ENCODE measurements around the gene TMEM270.
"Not testable (repeated sequence)": the region's sequence is repeated elsewhere in the genome, so short reads cannot be mapped to it uniquely, and the experiment has no call there.

The TMEM270 gene

DNA sequence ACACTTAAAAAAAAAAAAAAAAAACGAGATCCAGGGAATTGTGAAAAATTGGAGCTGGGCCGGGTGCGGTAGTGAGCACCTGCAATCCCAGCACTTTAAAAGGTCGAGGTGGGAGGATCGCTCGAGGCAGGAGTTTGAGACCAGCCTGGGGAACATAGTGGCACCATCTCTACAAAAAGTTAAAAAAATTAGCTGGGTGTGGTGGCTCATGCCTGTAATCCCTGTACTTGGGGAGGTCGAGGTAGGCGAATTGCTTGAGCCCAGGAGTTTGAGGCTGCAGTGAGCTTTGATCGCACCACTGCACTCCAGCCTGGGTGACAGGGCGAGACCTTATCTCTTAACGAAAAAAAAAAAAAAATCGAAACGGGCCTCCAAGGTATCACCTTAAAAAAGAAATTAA lies 28.2 kb upstream of the TMEM270 start:
- no peak for DNase-seq (ENCODE audit: low read depth)

DNA sequence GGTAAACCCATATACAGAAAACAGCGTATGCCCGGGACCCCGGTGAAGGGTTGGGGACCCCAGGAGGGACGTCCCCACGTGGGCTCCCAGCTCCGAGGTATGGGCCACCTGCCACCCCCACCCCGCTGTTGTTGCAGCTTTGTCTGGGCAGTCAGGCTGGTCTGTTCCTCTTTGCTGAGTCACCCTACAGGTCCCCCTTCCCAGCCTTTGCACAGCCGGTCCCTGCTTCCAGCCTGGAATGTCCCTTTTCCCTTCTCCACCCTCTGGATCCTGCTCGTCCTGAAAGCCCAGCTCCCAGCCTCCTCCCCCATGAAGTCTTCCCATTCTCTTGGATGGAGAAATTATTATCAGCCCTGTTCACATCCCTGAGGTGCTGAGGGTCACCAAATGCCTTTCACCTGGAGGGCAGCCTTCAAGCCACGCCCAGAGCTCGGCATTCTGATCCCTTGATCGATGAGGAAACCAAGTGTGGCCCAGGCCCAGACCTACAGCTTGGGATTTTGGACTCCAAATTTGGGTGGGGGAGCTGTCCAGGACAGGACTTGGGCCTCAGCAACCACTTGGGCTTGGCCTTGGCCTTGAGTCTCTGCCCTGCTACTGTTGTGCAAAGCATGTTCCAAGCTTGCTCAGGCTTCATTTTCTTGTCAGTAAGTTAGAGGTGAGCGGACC lies 27.6 kb upstream of the TMEM270 start:
- no peak for DNase-seq (ENCODE audit: low read depth)

DNA sequence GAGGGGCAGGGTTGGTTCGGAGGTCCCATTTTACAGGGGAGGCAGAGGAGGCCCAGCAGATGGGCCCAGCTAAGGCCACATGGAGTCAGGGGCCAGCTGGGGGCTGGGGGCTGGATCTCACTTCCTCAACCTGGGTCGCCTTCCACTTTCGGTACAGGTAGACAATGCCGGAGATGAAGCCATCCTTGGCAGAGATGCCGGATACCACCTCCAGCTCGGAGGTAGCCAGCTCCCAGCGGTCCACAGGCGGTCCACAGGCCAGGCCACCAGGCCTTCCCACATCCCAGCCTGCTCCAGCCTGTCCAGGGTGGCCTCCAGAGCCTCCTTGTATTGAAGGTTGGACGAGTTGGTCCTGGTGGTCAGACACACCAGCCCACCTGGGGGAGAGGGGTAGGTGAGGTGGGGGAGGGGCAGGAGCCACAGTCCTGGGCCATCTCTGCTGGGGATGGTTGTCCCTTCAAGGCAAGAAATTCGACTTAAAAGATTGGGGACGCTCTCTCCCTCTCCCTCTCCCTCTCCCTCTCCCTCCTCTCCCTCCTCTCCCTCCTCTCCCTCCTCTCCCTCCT lies 26.2 kb upstream of the TMEM270 start:
- no peak for DNase-seq (ENCODE audit: low read depth)

GRCh38 chr7:73837167-73837566 lies 23.8 kb upstream of the TMEM270 start:
- not testable (repeated sequence) for DNase-seq (ENCODE audit: low read depth)

DNA sequence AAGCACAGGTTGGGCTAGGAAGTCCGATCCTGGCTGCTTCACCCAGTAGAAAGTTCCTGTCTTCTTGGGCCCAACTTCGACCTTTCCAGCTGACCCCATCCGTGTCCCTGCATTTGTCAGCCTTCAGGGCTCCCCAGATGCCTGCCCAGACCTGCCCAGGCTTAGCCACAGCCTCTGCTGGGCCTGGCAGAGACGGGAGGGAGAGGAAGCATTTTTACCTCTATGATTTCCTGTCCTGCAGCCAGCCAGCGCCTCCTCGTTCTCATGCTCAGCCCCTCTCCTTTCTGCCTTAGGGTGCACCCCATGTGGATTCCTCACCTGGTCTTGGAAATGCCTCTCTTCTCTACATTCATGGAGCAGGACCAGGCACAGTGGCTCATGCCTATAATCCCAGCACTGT lies 22.3 kb upstream of the TMEM270 start:
- no peak for DNase-seq (ENCODE audit: low read depth)

DNA sequence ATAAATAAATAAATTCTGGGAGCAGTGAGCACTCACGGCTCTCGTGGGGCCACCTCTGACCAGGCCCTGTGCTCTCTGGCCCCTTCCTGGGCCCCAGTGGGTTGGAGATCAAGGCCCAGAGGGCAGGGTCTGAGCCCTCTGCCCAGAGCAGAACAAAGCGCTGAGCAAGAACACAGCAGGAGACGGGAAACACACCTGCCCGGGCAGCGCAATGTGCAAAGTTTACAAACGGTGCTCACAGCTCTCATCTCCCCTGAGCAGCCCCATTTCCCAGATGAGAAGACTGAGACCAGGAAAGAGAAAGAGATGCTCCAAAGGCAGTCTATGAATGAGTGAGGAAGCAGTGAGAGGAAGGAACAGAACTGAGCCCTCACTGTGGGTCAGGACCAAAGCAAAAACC lies 21.7 kb upstream of the TMEM270 start:
- no peak for DNase-seq (ENCODE audit: low read depth)

- no peak for DNase-seq (ENCODE audit: low read depth)
These were observed 20.9 kb upstream of the TMEM270 start for GRCh38 chr7:73839743-73840714.

- DNase-seq (ENCODE audit: low read depth): no peak
These were observed 20.1 kb upstream of the TMEM270 start for GRCh38 chr7:73840715-73841379.

GRCh38 chr7:73841689-73842066 lies 19.3 kb upstream of the TMEM270 start:
- no peak for DNase-seq (ENCODE audit: low read depth)

DNA sequence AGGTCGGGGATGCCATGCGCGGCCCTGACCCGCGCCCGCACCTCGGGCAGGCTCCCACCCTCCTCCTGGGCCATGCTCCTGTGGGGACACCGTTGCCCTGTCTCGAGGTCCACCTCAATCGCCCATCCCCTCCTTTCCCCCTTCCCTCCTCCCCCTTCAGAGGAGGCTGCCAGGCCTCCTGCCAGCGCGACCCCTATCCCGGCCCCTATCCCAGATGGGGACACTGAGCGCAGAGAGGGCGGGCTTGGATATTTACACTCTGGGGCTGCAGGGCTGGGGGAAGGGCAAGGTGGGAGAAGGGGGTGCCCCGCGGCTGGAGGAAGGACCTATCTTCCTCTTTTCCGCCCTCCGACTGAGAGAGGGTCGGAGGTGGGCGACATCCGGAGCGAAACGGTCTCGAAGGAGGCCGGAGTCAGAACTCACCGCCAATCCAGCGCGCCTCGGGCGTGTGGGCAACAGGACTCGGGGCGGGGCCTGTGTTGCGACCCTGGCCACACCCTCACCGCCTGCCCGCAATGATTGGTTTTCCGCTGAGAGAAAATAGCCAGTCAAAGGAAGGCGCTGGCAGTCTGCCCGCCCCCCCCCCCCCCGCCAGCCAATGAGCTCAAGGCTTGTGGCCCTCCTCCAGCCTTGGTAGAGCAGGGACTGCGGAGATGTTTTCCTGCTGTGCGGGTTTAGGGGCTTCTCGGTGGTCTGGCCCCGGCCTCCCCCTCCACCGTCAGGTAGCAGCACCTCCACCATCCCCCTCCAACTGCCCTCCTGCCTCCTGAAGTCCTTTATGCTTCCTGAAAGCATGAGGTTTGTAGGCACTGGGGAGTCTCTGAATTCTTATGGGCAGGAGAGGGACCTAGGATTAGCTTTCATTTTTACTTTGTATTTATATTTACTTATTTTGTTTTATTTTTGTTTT lies 18.6 kb upstream of the TMEM270 start, which contains the start of gene METTL27:
TSS of gene METTL27 (minus strand) at position 450 of the 910 bp plus-strand sequence. CDS start at position 74, 376 bp downstream.
- peak; percentile 79 for DNase-seq (ENCODE audit: low read depth)

DNA sequence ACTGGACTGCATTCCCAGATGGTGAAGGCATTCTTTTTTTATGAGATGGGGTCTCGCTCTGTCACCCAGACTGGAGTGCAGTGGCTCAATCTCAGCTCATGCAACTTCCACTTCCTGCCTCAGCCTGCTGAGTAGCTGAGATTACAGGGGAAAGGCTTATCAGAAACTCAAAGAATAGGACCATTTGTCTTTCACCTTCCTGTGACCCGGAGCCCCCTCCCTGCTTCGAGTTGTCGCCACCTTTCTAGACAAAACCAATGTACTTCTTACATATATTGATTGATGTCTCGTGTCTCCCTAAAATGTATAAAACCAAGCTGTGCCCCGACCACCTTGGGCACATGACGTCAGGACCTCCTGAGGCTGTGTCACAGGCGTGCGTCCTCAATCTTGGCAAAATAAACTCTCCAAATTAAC lies 16.8 kb upstream of the TMEM270 start:
- DNase-seq (ENCODE audit: low read depth): no peak

DNA sequence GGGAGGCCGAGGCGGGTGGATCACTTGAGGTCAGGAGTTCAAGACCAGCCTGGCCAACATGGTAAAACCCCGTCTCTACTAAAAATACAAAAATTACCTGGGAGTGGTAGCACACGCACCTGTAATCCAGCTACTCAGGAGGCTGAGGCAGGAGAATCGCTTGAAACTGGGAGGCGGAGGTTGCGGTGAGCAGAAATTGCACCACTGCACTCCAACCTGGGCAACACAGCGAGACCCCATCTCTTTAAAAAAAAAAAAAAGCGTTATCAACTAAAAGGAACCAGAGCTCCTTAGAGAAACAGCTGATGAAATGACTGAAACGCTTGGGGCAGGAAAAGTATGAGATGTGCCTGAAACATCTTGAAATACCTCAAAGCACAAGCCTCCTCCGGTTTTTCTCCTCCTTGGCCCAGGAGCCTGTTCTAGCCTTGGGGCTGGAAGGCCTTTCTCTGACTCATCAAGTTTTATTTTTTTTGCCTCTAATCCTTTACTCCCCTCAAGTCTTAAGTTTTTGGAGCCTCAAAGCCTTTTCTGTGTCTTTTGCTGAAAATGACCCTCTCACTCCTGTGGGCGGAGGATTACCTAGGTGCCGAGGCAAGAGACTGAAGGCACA lies 16.0 kb upstream of the TMEM270 start:
- no peak for DNase-seq (ENCODE audit: low read depth)

- DNase-seq (ENCODE audit: low read depth): not testable (repeated sequence)
These were observed 15.2 kb upstream of the TMEM270 start for GRCh38 chr7:73845701-73846195.

DNA sequence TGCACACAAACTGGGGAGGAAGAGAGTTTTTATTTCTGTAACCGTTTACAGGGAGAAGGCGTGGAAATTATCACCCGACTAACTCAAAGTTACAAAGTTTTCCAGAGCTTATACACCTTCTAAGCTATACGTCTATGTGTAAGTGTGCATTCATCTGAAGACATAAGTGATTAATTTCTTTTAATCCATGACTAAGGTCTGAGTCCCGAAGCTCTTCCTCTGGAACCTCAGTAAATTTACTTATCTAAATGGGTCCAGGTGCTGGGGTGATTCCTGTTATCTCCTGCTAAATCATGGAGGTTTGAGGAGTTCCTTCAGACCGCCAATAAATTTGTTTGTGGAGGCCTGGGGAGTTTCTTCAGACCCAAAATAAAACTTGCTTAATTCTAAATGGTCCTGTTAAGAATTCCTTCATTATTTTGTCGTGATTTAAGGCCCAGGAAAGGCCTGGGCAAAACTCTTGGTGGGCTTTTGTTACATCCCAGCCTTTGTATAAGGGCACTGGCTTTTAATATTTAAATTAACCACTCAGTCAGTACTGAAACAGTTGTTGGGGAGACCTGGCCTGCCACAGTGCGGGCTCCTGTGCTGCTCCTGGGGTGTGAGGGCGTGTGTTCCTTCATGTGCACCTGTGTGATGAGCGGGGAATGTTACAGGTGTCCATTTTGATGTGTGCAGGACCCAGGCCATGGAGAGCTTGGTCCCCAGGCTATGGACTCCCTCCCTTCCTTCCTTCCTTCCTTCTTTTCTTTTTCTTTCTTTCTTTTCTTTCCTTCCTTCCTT lies 12.8 kb upstream of the TMEM270 start:
- DNase-seq (ENCODE audit: low read depth): no peak

DNA sequence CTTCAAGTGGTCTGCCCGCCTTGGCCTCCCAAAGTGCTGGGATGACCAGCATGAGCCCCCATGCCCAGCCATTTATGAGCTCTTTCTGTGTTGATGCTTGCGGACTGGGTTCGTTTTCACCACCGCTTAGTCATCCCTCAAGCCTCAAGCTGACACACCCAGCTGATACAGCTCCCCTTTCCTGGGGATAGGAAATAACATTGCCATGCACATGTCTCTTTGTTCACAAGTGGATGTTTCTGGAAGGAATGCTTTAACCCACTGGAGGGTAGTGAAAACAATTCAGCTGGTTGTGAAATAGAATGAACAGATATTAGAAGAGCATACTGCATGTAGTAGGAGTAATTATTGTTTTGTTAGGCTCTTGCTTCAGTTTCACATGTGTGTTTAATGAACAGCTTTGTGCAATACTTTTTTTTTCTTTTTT lies 10.2 kb upstream of the TMEM270 start:
- DNase-seq (ENCODE audit: low read depth): no peak

DNA sequence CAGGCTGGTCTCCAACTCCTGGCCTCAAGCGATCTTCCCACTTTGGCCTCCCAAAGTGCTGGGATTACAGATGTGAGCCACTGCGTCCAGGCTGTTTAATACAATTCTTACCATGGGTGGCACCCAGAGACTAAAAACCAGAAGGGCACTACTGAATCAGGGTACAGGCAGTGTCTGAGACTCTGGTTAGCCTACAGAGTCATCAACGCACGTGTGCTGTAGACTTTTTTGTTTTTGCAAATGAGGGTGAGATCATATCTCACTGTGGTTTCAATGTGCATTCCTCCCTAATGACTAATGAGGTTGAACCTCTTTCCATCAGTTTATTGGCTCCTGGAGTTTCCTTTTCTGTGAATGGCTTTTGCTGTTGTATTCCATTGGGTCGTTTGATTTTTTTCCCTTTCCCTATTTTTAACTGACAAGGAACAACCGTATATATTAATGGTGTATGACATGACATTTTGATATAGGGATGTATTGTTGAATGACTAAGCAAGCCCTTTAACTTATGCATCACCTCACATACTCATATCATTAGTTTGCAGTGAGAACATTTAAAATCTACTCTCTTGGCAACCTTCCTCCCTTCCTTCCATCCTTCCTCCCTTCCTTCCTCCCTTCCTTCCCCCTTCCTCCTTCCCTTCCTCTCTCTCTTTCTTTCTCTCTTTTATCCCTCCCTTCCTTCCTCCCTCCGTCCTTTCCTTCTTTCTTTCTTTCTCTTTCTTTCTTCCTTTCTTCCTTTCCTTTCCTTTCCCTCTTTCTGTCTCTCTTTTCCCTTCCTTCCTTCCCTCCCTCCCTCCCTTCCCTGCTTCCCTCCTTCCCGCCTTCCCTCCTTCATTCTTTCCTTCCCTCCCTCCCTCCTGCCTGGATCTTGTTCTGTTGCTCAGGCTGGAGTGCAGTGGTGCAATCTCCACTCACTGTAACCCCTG lies 9.3 kb upstream of the TMEM270 start:
- DNase-seq (ENCODE audit: low read depth): peak; percentile 11

DNA sequence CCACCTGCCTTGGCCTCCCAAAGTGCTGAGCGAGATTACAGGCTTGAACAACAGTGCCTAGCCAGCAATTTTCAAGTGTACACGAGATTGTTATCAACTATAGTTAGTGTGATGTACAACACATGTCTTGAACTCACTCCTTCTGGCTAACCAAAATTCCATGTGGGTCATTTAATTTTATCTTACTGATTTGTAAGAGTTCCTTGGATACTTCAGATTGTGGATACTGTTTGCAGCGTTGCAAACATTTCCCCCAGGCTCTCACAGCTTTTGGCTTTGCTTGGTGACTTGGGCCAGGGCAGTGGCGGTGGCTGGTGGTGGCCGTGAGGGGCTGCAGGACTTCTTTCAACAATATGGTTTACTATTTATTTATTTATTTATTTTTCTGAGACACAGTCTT lies 8.5 kb upstream of the TMEM270 start:
- no peak for DNase-seq (ENCODE audit: low read depth)

DNA sequence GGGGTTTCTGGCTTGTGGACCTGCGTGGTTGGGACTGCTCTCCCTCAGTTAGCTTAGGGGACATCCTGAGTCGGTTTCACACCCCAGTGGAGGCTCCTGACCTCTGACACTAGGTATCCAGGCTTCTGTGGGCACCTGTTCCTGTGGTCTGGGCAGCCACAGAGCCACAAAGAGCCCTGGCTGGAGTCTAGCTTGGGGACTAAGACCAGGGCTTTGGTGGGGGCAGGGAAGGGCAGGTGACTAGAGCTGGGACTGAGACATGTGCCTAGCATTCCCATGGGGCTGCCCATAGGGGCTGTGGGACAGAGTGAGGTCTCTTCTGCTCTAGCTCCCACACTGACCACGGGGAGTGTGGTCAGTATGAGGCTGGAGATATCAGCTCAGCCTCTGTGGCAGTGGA lies 4.0 kb upstream of the TMEM270 start:
- DNase-seq (ENCODE audit: low read depth): no peak

DNA sequence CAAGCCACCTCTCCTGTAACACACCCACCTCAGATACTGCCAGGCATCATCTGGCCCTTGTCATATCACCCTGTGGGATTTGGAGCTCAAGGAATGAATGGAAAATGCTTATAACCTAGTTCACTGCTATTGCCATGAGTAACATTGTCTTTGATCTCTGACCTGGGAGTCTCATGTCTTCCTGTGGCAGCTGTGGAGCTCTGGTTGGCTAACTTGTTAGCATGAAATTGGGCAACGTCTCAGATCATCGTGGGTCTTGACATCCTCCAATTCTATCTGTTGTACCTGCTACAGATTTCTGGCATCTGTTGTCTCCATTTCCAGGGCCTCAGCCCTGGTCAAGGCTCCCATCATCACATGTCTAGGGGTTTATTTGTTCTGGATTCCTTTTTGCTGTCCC lies 2.2 kb upstream of the TMEM270 start:
- DNase-seq (ENCODE audit: low read depth): no peak

Data from T-helper 22 cell (primary cell).